Measurements from ENCODE around the gene MBNL3.

Gene MBNL3

DNA sequence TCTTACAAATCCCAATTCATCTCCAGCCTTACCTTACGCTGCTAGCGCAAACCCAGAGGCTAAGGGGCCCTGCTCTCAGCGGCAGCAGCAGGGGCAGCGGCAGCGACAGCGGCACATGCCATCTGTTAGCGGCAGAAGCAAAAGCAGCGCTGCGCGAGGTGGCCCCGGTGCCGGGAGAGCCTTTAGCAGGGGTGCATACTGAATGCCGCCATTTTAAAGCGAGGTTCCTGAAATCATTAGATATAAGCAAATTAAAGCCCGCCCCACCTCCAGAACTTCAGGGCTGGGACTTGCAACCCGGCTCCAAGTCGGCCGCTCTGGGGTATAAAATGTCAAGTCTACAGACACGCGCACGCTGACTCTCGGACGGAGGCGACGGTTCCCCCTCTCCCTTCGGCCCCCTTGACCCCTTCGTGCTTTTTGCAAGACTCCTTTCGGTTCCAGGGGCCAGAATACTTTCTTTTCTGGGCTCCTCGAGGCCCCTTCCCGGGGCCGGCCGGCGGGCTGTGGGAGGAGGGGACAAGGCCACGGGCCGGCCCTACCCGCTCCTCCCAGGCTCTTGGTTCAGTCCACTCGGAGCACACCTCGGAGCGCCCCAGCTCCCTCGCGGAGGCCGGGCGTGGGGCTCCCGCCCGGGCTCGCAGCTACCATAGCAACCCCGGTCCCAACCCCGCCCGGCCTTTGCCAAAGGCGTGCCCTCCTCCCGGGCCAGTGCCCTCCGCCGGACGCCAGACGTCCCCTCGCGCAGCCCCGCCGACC is at the start of gene MBNL3:
TSS of gene MBNL3 (minus strand) at position 220 of the 759 bp plus-strand sequence. CDS start 49,427 bp downstream, outside the sequence.
- no peaks in the 10 kb centered on the region for H3K27me3 ChIP-seq
- H3K4me3 ChIP-seq (ENCODE audit: low read depth in 1 of 2, low read length in 1 of 2), result peak within 1 kb of the TSS; percentile 55 to 65
- no peaks in the 10 kb centered on the region for H3K36me3 ChIP-seq
- TF ChIP-seq, protein P1, sequence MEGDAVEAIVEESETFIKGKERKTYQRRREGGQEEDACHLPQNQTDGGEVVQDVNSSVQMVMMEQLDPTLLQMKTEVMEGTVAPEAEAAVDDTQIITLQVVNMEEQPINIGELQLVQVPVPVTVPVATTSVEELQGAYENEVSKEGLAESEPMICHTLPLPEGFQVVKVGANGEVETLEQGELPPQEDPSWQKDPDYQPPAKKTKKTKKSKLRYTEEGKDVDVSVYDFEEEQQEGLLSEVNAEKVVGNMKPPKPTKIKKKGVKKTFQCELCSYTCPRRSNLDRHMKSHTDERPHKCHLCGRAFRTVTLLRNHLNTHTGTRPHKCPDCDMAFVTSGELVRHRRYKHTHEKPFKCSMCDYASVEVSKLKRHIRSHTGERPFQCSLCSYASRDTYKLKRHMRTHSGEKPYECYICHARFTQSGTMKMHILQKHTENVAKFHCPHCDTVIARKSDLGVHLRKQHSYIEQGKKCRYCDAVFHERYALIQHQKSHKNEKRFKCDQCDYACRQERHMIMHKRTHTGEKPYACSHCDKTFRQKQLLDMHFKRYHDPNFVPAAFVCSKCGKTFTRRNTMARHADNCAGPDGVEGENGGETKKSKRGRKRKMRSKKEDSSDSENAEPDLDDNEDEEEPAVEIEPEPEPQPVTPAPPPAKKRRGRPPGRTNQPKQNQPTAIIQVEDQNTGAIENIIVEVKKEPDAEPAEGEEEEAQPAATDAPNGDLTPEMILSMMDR (IDR thresholded peaks at IDR 0.05), result no peak
- peak within 1 kb of the TSS; percentile 69 for H3K27ac ChIP-seq
- H3K9me3 ChIP-seq, result no peaks in the 10 kb centered on the region
- H3K4me1 ChIP-seq (ENCODE audit: control insufficient read depth in 1 of 2, insufficient read depth in 1 of 2, low read depth in 1 of 2, low read length in 1 of 2), result peaks cover 25 to 35% of the 10 kb centered on the region in 2 experiments

GRCh38 chrX:132533409-132533808 is 44.6 kb upstream of the MBNL3 start:
- TF ChIP-seq, protein P1 (IDR thresholded peaks at IDR 0.05), result no peak
- Histone ChIP-seq H3K4me1 (ENCODE audit: control insufficient read depth in 1 of 2, insufficient read depth in 1 of 2, low read depth in 1 of 2, low read length in 1 of 2) (no peaks in the 10 kb centered on the region), H3K36me3 (no peaks in the 10 kb centered on the region), H3K9me3 (no peaks in the 10 kb centered on the region), H3K27ac (no peak overlapping the region), H3K4me3 (ENCODE audit: low read depth in 1 of 2, low read length in 1 of 2) (no peak overlapping the region), H3K27me3 (no peaks in the 10 kb centered on the region)

DNA sequence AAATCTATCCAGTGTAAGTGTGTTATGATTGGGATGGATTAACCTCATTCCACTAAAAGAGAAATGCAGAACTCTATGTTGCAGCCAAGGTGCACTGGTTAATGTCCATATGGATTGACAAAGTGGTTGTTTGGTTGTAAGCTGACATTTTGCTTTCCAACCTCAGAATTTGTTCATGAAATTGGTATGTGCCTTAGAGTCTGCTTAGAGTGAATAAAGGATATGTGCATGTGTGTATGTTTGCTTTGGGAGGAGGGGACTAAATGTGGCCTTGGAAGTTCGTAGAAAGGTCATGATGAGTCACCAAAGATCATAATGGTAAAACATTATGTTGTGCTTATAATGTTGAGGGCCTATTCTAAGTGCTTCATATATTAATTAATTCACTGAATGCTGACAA is 44.1 kb upstream of the MBNL3 start:
- Histone ChIP-seq H3K9me3 (no peaks in the 10 kb centered on the region), H3K4me1 (ENCODE audit: control insufficient read depth in 1 of 2, insufficient read depth in 1 of 2, low read depth in 1 of 2, low read length in 1 of 2) (no peaks in the 10 kb centered on the region), H3K4me3 (ENCODE audit: low read depth in 1 of 2, low read length in 1 of 2) (no peak overlapping the region), H3K27me3 (no peaks in the 10 kb centered on the region), H3K27ac (no peak overlapping the region), H3K36me3 (no peaks in the 10 kb centered on the region)
- TF ChIP-seq, protein P1 (IDR thresholded peaks at IDR 0.05), result no peak

- H3K4me1 ChIP-seq (ENCODE audit: control insufficient read depth in 1 of 2, insufficient read depth in 1 of 2, low read depth in 1 of 2, low read length in 1 of 2), result no peaks in the 10 kb centered on the region
- no peaks in the 10 kb centered on the region for H3K27me3 ChIP-seq
- H3K27ac ChIP-seq, result no peak overlapping the region
- TF ChIP-seq, protein P1 (IDR thresholded peaks at IDR 0.05), result no peak
- no peaks in the 10 kb centered on the region for H3K9me3 ChIP-seq
- H3K4me3 ChIP-seq (ENCODE audit: low read depth in 1 of 2, low read length in 1 of 2), result no peak overlapping the region
- no peaks in the 10 kb centered on the region for H3K36me3 ChIP-seq
Measured at GRCh38 chrX:132532097-132532496, 43.3 kb upstream of the MBNL3 start.

GRCh38 chrX:132520792-132521191 is 32.0 kb upstream of the MBNL3 start:
- peaks cover 0 to 3% of the 10 kb centered on the region in 2 experiments for H3K4me1 ChIP-seq (ENCODE audit: control insufficient read depth in 1 of 2, insufficient read depth in 1 of 2, low read depth in 1 of 2, low read length in 1 of 2)
- H3K9me3 ChIP-seq, result no peaks in the 10 kb centered on the region
- no peaks in the 10 kb centered on the region for H3K27me3 ChIP-seq
- H3K36me3 ChIP-seq, result no peaks in the 10 kb centered on the region
- TF ChIP-seq, protein P1 (IDR thresholded peaks at IDR 0.05), result no peak
- H3K4me3 ChIP-seq (ENCODE audit: low read depth in 1 of 2, low read length in 1 of 2), result no peak overlapping the region
- H3K27ac ChIP-seq, result no peak overlapping the region
